Measurements from ENCODE around the gene CPXM2.

DNA sequence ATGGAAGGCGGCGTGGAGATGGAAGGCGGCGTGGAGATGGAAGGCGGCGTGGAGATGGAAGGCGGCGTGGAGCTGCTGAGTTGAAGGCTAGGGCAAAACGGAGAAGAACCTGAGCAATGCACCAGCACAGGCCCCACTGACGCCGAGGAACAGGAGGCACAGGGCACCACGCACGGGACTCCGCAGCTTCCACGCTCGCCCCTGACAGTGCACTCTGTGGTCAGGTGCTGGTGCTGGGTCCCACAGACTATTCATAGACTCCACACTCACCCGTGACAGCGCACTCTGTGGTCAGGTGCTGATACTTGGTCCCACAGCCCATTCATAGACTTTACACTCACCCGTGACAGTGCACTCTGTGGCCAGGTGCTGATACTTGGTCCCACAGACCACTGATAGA is 34.0 kb downstream of the CPXM2 start:
- TF ChIP-seq PHF20 (IDR thresholded peaks at IDR 0.05; ENCODE audit: partially characterized antibody), result no peak
- no peak for TF ChIP-seq ZNF316 (IDR thresholded peaks at IDR 0.05)
- TF ChIP-seq, protein P1, sequence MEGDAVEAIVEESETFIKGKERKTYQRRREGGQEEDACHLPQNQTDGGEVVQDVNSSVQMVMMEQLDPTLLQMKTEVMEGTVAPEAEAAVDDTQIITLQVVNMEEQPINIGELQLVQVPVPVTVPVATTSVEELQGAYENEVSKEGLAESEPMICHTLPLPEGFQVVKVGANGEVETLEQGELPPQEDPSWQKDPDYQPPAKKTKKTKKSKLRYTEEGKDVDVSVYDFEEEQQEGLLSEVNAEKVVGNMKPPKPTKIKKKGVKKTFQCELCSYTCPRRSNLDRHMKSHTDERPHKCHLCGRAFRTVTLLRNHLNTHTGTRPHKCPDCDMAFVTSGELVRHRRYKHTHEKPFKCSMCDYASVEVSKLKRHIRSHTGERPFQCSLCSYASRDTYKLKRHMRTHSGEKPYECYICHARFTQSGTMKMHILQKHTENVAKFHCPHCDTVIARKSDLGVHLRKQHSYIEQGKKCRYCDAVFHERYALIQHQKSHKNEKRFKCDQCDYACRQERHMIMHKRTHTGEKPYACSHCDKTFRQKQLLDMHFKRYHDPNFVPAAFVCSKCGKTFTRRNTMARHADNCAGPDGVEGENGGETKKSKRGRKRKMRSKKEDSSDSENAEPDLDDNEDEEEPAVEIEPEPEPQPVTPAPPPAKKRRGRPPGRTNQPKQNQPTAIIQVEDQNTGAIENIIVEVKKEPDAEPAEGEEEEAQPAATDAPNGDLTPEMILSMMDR (IDR thresholded peaks at IDR 0.05 in 2 of 3, conservative IDR thresholded peaks at IDR 0.05 in 1 of 3; ENCODE audit: insufficient read depth in 2 of 3, low read depth in 1 of 3, low read length in 3 of 3), result no peak
- TF ChIP-seq CHCHD3 (CRISPR knock-in tag; IDR thresholded peaks at IDR 0.05), result no peak
- no peak for TF ChIP-seq SP1 (CRISPR knock-in tag; IDR thresholded peaks at IDR 0.05)
- TF ChIP-seq, protein P2, sequence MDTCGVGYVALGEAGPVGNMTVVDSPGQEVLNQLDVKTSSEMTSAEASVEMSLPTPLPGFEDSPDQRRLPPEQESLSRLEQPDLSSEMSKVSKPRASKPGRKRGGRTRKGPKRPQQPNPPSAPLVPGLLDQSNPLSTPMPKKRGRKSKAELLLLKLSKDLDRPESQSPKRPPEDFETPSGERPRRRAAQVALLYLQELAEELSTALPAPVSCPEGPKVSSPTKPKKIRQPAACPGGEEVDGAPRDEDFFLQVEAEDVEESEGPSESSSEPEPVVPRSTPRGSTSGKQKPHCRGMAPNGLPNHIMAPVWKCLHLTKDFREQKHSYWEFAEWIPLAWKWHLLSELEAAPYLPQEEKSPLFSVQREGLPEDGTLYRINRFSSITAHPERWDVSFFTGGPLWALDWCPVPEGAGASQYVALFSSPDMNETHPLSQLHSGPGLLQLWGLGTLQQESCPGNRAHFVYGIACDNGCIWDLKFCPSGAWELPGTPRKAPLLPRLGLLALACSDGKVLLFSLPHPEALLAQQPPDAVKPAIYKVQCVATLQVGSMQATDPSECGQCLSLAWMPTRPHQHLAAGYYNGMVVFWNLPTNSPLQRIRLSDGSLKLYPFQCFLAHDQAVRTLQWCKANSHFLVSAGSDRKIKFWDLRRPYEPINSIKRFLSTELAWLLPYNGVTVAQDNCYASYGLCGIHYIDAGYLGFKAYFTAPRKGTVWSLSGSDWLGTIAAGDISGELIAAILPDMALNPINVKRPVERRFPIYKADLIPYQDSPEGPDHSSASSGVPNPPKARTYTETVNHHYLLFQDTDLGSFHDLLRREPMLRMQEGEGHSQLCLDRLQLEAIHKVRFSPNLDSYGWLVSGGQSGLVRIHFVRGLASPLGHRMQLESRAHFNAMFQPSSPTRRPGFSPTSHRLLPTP (IDR thresholded peaks at IDR 0.05; ENCODE audit: borderline replicate concordance, extremely low read depth, insufficient read length), result no peak

All from K562 (cell line).